ENCODE data around the gene PCAT6.
A peak's percentile ranks its signal among the peaks of the same experiment; 100 is the strongest.
"Not testable (repeated sequence)": the region's sequence is repeated elsewhere in the genome, so short reads cannot be mapped to it uniquely, and the experiment has no call there.

The PCAT6 gene

DNA sequence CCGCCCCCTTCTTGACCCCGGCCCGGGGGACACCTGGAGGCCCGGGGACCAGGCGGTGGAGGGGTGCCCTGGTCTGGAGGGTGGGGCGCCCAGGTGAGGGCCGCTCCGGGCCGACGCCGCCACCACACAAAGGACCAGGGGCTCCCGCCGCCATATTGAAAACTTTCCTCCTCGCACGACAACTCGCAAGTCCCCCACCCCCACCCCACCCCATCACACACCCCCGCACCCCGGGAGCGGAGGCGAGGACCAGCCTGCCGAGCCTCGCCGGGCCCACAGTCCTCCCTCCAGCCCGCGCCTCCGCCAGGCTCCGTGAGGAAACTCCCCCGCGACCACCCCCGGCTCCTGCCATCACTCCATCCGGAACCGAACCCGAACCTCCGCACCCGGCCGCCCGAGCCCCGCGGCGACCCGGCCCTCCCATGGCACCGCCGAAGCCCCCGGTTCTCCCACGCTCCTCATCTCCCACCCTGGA, 3.3 kb upstream of the PCAT6 start:
- peak; percentile 3 for DNase-seq (ENCODE audit: low read depth, low spot score)

GRCh38 chr1:202807926-202808757, 2.6 kb upstream of the PCAT6 start, which contains the start of gene KDM5B:
Gene KDM5B (minus strand): TSS chr1:202808421. CDS start chr1:202808305, 116 bp downstream.
- peak; percentile 35 for DNase-seq (ENCODE audit: low read depth, low spot score)

DNA sequence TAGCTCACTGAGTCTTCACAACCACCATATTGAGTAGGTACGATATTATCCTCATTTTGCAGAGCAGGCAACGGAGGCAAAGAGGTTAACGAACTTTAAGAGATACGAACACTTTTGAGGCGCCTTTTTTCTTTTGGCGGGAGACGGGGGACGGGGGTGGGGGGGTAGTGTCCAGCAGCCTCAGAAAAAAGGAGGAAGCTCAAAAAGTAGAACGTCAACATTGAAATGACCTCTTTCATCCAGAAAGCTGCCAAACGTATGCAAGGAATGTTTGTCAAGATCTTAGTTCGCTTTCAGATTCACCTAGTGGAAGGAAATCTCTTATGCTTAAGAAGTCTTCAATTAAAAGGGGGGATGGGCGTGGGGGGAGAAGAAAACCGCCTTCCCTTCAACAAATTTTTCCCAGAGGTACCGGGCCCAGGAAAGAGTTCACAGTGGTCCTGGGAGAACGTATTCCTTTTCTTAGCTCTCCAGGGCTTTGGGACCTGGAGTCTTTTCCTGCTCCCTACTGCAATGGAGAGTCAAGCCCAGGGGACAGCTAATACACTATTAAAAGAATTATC, 1.1 kb upstream of the PCAT6 start:
- DNase-seq (ENCODE audit: low read depth, low spot score), result no peak

DNA sequence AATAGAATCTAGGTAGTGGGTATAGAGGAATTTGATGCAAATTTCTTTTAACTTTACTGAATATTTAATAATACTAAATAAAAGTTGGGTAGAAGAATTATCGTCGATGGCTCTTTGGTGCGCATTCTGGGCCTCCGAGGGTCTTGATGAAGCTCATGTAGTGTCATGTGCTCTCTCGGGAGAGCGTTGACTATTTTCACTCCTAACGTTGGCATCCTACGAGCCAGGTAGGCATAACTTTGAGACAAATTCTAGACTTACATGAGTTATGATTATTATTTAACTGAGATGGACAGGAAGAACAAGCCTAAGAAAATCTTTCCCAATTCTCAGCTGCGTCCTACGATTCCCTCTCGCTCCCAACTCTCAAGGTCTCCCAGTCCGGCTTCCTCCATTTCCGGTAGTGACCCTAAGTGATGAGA, 550 bp upstream of the PCAT6 start:
- no peak for DNase-seq (ENCODE audit: low read depth, low spot score)

DNA sequence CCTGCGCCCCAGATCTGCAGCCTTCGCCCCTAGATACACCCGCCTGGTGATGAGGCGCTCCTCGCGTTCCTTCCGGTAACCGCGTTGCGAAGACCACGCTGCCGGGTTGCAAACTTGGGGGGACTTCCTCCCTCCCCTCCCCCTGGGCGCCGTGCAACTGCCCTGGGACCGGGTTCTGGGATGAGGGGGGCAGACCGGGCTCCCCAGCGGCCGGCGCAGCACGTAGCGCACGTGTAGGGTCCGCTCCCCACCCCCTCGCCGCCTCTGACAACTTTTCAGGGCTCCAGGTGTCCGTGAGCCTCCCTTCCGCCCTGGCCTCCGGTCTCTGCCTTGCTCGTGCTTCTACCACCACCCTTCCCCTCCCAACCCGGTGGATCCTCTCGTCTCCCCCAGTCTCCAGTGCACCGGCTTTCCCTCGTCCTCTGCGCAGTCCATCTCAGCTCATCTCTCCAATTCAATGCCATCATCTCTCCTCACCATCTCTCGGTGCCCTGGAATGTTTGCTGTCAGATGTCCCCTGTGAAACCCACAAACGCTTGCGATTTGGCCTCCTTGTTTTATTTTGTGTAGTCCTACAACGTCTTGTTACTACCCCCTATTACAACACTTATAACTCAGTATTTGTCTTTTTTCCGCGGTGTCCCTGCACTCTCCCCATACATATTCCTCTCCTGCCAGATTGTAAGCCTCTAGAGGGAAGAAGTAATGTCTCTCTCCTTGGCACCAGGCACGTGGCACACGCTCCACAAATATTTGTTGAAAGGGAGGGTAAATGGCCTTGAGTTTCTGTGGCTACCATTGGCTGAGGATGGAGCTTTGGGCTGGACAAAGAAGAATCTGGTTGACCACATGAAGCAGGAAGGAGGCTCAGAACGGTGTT, 782 bp downstream of the PCAT6 start:
- no peak for DNase-seq (ENCODE audit: low read depth, low spot score)

DNA sequence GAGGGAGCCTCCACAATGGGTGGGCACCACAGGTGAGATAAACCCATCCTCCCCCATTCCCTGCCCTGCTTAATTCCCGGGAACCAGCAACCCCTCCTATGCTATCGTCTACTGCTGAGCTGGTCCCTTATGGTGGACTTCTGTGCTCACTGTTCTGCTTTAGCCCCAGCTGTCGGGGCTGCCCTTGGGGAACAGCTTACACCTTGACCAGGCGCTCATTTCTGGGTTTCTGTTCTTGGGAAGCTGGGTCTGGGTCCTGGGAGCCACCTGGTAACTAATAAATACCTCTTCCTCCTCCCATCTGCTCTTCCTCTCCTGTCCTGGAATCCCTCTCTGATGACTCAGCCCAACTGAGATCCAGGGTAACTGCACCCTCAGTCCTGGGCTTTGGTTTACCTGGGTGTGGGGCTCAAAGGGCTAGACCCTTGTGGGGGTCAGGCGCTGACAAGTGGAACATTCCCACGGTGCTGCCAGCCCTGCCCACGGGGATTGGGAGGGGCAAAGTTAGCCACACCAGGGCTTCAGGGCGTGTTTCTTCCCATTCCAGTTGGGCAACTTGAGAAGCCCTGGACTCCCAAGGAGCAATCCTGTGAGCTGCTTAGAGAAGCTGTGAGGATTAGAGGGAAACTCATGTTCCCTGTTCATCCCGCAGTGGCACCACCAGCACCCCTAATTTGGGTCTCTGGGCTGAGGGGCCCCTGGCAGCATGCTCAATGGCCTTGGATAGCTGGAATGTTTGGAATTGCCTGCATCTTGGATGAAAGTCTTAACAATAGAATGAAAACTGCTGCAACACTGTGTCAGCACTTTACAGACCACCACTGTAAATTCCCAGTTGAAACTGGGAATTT, 1.6 kb downstream of the PCAT6 start:
- DNase-seq (ENCODE audit: low read depth, low spot score), result no peak

DNA sequence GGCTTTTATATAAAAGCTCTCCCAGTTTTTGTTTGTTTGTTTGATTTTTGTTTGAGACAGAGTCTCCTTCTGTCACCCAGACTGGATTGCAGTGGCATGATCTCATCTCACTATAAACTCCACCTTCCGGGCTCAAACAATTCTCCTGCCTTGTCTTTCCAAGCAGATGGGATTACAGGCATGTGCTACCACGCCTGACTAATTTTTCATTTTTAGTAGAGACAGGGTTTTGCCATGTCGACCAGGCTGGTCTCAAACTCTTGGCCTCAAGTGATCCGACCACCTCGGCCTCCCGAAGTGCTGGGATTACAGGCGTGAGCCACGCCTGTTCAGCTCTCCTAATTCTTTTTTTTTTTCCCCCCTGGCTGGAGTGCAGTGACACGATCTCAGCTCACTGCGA, 4.4 kb downstream of the PCAT6 start:
- no peak for DNase-seq (ENCODE audit: low read depth, low spot score)

DNA sequence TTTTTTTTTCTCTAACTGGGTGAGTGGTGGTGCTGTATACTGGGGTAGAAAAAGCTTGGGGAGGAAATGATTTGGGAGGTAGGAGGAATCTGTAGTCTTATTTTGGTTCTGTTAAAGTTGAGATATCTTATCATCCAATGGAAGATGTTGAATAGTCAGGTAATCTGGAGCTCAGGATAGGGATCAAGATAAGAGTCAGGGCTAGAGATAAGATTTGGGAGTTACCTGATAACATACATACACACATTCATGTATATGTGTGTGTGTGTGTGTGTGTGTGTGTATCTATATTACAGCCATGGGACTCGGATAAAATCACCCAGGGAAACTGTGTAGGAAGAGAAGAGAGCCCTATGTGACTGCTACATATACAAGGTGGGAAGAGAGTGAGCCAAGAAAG, 8.1 kb downstream of the PCAT6 start:
- DNase-seq (ENCODE audit: low read depth, low spot score), result no peak

- no peak for DNase-seq (ENCODE audit: low read depth, low spot score)
These were observed 10.7 kb downstream of the PCAT6 start for GRCh38 chr1:202821467-202821866.

DNA sequence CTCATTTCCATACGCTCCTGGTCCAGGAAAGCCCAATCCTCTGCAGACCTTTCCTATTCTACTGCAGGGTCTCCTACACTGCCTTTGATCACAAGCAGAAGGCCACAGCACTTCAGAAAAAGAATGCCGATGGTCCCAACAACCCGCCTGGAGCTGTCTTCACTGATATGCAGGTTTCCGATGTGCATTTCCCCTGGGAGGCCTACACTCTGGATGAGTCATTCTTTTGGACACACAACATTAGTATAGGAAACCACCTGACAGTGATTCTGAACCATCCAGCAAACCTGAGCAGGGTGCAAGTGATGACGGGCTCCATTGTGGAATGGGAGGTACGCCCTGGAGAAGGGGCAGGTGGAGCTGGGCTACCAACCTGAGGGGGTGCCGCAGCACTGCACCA, 15.0 kb downstream of the PCAT6 start:
- DNase-seq (ENCODE audit: low read depth, low spot score), result no peak

DNA sequence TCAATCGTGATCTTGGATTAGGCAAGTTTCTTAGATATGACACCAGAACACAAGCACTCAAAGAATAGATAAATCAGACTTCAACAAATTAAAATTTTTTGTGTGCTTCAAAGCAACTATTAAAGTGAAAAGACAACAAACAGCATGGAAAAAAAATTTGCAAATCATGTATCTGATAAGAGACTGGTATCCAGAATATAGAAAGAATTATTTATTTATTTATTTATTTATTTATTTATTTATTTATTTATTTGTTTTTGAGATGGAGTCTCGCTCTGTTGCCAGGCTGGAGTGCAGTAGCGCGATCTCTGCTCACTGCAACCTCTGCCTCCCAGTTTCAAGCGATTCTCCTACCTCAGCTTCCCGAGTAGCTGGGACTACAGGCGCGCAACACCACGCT, 18.5 kb downstream of the PCAT6 start:
- not testable (repeated sequence) for DNase-seq (ENCODE audit: low read depth, low spot score)

GRCh38 chr1:202831906-202832305, 21.2 kb downstream of the PCAT6 start:
- no peak for DNase-seq (ENCODE audit: low read depth, low spot score)

- no peak for DNase-seq (ENCODE audit: low read depth, low spot score)
These were observed 24.2 kb downstream of the PCAT6 start for GRCh38 chr1:202834771-202835547.

DNA sequence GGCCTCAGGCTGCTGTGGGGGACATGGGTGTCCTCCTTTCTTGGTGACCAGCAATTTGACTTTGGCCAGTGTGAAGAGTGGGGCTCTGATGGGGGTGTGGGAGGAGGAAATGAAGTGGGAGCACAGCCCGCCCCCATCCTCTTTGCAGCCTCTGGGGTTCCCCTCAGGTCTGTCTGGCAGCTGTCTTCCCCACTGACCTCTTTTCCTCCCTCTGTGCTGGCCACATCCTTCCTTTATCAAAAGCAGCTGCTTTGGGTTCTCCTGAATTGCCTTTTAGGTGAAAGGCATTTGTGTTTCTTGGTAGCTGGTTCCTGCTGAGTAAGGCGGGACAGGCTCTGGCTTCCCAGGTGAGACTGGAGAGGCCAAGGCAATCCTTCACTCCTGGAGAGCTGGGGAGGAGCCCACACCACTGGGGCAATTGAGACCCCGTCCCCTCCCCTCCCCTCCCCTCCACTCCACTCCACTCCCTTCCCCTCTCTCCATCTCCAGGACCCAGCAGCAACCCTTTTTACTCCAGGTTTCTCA, 24.9 kb downstream of the PCAT6 start:
- no peak for DNase-seq (ENCODE audit: low read depth, low spot score)

DNA sequence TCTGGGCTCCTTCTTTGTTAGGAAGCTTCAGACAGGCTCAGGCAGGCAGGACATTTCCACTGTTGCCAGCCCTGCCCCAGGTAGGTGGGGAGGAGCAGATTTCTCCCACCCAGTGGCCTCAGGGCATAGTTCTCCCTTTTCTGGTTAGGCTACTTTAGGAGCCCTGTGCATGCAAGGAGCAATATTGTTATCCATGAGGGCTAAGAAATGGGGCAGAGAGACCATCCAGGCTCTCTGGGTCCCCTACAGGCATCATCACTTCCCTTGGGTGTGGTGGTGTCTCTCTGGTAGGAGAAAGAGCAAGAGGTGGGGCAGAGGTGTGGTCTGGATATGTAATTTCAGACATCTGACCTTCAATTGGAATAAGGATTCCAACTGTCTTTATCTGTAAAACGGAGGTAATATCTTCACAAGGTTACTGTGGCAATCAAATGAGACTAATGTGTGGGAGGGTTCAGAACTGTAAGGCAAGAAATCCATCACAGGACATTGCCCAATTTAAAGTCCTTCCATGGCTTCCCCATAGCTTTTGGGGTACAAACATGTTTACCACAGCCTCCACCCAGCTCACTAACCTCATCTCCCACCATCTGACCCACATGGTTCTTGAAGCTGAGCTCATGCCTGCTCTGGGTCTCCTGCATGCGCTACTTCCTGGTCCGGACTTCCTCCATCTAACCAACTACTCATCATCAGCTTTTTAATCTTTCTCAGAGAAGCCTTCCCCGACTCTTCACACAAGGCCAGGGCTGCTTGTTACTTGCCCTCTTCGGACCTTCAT, 26.1 kb downstream of the PCAT6 start:
- no peak for DNase-seq (ENCODE audit: low read depth, low spot score)

- no peak for DNase-seq (ENCODE audit: low read depth, low spot score)
These were observed 27.1 kb downstream of the PCAT6 start for GRCh38 chr1:202837746-202838262.

DNA sequence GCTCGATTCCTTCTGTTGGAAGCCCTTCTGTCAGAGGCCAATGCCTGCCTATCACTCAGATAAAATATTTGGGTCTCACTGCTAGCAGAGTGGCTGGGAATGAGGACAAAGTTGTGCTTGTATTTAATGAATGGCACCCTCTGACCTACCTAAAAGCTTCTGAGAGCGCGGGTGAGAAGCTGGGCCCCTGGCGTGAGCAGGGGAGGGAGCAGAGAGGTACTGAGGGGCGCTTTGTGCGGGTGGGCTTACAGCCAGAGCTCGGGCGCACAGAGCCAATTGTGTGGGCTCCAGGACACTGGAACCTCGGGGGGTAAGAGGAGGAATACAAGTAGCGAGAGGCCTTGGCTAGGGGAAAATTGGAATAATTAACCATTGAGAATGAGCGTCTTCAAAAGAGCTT, 32.3 kb downstream of the PCAT6 start:
- no peak for DNase-seq (ENCODE audit: low read depth, low spot score)

DNA sequence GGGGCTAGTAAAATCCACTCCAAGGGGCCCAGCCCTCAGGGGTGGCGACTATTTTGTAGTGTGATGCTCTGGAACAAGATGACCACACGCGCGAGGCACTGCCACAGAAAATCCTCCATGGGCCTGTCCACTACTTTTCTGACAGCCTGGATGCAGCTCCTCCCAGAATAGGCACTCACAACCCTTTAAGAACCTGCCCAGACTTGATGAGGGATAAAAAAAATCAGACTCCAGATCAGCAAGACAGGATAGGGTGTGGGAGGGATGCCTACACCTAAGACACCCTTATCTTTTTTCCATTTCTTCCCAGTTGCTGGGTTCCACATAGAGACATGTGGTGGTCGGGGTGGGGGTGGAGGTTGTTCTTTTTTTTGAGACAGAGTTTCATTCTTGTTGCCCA, 33.5 kb downstream of the PCAT6 start:
- no peak for DNase-seq (ENCODE audit: low read depth, low spot score)

DNA sequence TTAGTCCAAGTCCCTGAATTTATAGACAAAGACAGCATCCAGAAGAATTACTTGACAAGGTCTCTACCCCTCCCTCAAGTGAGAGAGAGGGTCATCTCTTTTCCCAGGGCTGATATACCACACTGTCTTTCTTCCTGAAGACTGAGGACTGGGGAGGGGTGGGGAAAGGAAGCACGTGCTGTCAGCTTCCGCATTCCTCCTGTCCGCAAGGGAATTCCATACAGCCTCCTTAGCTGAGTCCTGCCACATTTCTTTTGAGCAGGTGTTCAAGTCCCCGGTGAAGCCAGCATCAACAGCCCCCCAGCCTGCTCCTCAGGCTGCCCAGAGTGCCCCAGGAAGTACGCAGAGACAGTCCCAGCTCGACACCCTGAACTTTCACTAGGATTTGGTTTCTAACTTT, 34.2 kb downstream of the PCAT6 start:
- no peak for DNase-seq (ENCODE audit: low read depth, low spot score)

Measured in activated naive CD8-positive, alpha-beta T cell treated with anti-CD3 and anti-CD28 coated beads, Interleukin-2, amount 50 U/mL, for 16 hours (primary cell).